Vagina (tissue), 2 donors: Measurements from ENCODE around the gene DNM2.

Experiments used
- POLR2A ChIP-seq, 2 donors: fragments of 450-650 bp; IDR thresholded peaks; one replicate each; pipeline ENCODE4 v1.6.1; 2017; ENCODE audit warnings: antibody characterized with exemption in 2 of 2, mild to moderate bottlenecking in 2 of 2, moderate library complexity in 2 of 2
- TF ChIP-seq, protein P1 (sequence below), 3 experiments: fragments of 450-650 bp in 2 of 3; fragments of 200-600 bp in 1 of 3; sonication (generic) in 1 of 3; IDR thresholded peaks; one replicate each; pipeline ENCODE4 v1.5.1; 2017 to 2019; ENCODE audit warnings: antibody characterized with exemption in 3 of 3, mild to moderate bottlenecking in 2 of 3, moderate library complexity in 2 of 3

DNA sequence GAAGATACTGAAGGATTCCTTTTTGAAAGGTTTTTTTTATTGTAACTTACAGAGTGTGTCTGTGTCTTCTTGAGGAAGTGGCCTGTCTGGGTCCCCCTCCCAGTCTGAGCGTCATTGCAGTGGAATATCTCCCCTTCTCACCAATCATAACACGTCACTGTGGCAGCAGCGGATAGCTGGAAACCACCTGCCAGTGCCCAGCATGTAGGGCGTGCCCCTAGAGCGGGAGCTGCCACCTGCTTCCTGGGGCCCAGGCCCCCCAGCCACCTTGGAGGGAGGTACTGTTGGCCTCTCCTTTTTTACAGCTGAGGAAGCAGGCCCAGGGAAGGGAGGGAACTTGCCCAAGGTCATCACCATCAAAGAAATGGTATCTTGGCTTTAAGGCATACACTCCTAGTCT is 4.6 kb upstream of the DNM2 start:
- no peak for TF ChIP-seq POLR2A (IDR thresholded peaks at IDR 0.05)
- TF ChIP-seq, protein P1, sequence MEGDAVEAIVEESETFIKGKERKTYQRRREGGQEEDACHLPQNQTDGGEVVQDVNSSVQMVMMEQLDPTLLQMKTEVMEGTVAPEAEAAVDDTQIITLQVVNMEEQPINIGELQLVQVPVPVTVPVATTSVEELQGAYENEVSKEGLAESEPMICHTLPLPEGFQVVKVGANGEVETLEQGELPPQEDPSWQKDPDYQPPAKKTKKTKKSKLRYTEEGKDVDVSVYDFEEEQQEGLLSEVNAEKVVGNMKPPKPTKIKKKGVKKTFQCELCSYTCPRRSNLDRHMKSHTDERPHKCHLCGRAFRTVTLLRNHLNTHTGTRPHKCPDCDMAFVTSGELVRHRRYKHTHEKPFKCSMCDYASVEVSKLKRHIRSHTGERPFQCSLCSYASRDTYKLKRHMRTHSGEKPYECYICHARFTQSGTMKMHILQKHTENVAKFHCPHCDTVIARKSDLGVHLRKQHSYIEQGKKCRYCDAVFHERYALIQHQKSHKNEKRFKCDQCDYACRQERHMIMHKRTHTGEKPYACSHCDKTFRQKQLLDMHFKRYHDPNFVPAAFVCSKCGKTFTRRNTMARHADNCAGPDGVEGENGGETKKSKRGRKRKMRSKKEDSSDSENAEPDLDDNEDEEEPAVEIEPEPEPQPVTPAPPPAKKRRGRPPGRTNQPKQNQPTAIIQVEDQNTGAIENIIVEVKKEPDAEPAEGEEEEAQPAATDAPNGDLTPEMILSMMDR (IDR thresholded peaks at IDR 0.05): no peak
